Measurements from ENCODE around the gene MIER1.
A peak's percentile ranks its signal among the peaks of the same experiment; 100 is the strongest.

Gene MIER1

GRCh38 chr1:67005068-67005467 lies 80.3 kb downstream of the MIER1 start:
- TF ChIP-seq, protein P1, sequence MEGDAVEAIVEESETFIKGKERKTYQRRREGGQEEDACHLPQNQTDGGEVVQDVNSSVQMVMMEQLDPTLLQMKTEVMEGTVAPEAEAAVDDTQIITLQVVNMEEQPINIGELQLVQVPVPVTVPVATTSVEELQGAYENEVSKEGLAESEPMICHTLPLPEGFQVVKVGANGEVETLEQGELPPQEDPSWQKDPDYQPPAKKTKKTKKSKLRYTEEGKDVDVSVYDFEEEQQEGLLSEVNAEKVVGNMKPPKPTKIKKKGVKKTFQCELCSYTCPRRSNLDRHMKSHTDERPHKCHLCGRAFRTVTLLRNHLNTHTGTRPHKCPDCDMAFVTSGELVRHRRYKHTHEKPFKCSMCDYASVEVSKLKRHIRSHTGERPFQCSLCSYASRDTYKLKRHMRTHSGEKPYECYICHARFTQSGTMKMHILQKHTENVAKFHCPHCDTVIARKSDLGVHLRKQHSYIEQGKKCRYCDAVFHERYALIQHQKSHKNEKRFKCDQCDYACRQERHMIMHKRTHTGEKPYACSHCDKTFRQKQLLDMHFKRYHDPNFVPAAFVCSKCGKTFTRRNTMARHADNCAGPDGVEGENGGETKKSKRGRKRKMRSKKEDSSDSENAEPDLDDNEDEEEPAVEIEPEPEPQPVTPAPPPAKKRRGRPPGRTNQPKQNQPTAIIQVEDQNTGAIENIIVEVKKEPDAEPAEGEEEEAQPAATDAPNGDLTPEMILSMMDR (conservative IDR thresholded peaks at IDR 0.05; ENCODE audit: control insufficient read depth, insufficient read depth, low read depth, low read length): no peak
- no peak for DNase-seq (ENCODE audit: low read depth)
- H3K4me3 ChIP-seq (ENCODE audit: control insufficient read depth, low read depth, low read length): no peak overlapping the region

GRCh38 chr1:67009792-67010191 lies 85.0 kb downstream of the MIER1 start:
- TF ChIP-seq, protein P1 (conservative IDR thresholded peaks at IDR 0.05; ENCODE audit: control insufficient read depth, insufficient read depth, low read depth, low read length): no peak
- DNase-seq (ENCODE audit: low read depth): no peak
- no peak overlapping the region for H3K4me3 ChIP-seq (ENCODE audit: control insufficient read depth, low read depth, low read length)

DNA sequence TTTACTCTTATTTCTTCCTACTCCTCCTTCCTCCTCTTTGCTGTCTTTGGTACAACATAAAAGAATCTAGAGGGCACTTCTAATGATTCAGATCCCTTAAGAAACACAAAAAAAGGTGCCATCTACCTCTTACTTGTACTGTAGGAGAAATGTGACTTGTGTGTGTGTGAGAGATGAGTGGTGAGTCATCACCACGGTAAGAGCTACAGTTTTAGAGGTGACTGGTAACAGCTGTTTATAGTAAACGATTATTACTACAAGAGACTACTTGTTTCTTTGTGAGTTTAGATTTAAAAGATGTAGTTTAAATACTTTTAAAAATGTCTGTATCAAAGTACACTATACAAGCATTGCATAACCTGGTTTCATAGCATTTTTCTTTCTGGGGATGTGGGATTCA lies 88.8 kb downstream of the MIER1 start:
- TF ChIP-seq, protein P1 (conservative IDR thresholded peaks at IDR 0.05; ENCODE audit: control insufficient read depth, insufficient read depth, low read depth, low read length): no peak
- DNase-seq (ENCODE audit: low read depth): peak; percentile 67
- no peak overlapping the region for H3K4me3 ChIP-seq (ENCODE audit: control insufficient read depth, low read depth, low read length)

DNA sequence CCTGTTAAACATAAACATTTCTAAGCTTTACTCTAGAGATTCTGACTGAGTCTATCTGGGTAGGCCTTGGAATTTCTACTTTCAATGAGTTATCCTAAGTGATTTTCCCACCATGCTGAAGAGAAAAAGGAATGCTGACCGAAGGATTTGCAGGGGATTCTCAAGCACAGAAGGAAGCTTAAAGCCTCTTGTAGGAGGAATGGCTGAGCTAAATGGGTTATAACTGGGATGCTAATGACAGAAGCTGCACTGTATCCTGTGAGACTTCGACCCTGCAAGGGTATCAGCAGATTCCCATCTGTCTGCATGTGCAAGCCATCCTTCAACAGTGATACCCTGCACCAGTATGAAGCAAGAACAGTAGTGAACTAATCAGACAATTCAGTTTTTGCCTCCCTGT lies 93.8 kb downstream of the MIER1 start:
- no peak for DNase-seq (ENCODE audit: low read depth)
- TF ChIP-seq, protein P1 (conservative IDR thresholded peaks at IDR 0.05; ENCODE audit: control insufficient read depth, insufficient read depth, low read depth, low read length): no peak
- H3K4me3 ChIP-seq (ENCODE audit: control insufficient read depth, low read depth, low read length): no peak overlapping the region

GRCh38 chr1:67019121-67019520 lies 94.3 kb downstream of the MIER1 start:
- no peak overlapping the region for H3K4me3 ChIP-seq (ENCODE audit: control insufficient read depth, low read depth, low read length)
- no peak for DNase-seq (ENCODE audit: low read depth)
- TF ChIP-seq, protein P1 (conservative IDR thresholded peaks at IDR 0.05; ENCODE audit: control insufficient read depth, insufficient read depth, low read depth, low read length): no peak

DNA sequence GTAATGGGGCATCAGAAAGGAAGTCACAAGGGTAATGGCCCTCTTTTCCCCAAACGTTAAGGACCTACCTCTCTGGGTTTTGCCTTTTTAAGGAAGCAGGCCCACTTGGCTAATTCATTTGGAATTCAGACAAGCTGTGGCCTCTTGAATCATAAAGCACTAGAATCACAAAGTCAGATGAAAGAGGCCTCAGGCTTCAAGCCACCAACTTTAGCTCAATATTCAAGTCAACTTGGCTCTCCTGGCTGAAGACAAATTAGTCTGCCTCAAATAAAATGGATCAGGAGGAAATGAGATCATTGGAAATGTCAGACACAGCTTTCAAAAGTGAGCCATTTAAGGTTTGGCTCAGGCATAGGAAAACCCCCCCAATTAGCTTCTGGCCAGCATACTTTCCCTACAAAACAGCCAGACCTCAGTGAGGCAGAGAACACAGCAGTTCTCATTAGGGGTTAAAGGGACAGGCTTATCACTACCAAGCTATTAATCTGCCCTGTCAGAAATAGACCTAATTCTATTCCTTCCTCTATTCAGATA lies 94.9 kb downstream of the MIER1 start:
- H3K4me3 ChIP-seq (ENCODE audit: control insufficient read depth, low read depth, low read length): no peak overlapping the region
- peak; percentile 45 for DNase-seq (ENCODE audit: low read depth)
- TF ChIP-seq, protein P1 (conservative IDR thresholded peaks at IDR 0.05; ENCODE audit: control insufficient read depth, insufficient read depth, low read depth, low read length): no peak

DNA sequence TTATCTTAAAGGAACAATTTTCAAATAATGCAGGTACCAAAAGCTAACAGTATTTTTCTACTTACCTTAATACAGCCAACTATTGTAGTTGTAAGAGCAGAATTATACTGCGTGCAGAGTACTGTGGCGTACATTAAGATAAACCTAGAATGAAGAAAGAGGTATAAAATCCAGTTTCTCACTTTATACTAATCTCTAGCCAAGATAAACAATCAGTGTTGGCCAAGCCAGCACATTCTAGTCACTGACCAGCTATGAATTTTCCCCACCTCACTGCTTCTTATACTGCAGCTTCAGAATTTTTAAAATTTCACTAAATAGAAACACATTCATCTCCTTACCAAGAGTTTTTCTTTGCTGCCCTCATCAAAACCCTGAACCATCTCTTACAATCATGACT lies 95.5 kb downstream of the MIER1 start:
- DNase-seq (ENCODE audit: low read depth): peak; percentile 56
- no peak overlapping the region for H3K4me3 ChIP-seq (ENCODE audit: control insufficient read depth, low read depth, low read length)
- TF ChIP-seq, protein P1 (conservative IDR thresholded peaks at IDR 0.05; ENCODE audit: control insufficient read depth, insufficient read depth, low read depth, low read length): no peak

All from fibroblast of mammary gland (primary cell).